Fibroblast of villous mesenchyme (primary cell): ENCODE results near the gene ECEL1. TPM values are rescaled to one million over a fixed set of nuclear protein-coding genes. Genes with fewer than 3 reads are reported as not detected.
A peak's percentile ranks its signal among the peaks of the same experiment; 100 is the strongest.
"Not testable (repeated sequence)": the region's sequence is repeated elsewhere in the genome, so short reads cannot be mapped to it uniquely, and the experiment has no call there.

Source experiments
- DNase-seq: peaks from one replicate; pipeline ENCODE4 v3.0.0-alpha.2; 2010; ENCODE audit warnings: low read depth
- H3K4me3 ChIP-seq: 2 replicates; pipeline ENCODE4 v1.5.1; 2011; ENCODE audit warnings: low read depth, mild to moderate bottlenecking, low read length
- CTCF ChIP-seq: IDR thresholded peaks from 2 replicates; pipeline ENCODE4 v1.5.1; 2012; ENCODE audit warnings: low read depth, mild to moderate bottlenecking, low read length; ENCODE audit not compliant: insufficient read depth
- total RNA-seq: library from RNA; depleted of rRNA; stranded (reverse); fragments of >200 nt; gene quantifications from 2 replicates; pipeline ENCODE4 v1.2.3, GENCODE V29; 2012

The ECEL1 gene
- total RNA-seq, 1 donor, result not detected

- H3K4me3 ChIP-seq, result no peak overlapping the region
- no peak for TF ChIP-seq CTCF
- DNase-seq, result no peak
Observed at GRCh38 chr2:232447091-232447620, 40.5 kb downstream of the ECEL1 start.

GRCh38 chr2:232446266-232446777 is 41.3 kb downstream of the ECEL1 start:
- peak; percentile 18 for TF ChIP-seq CTCF
- not testable (repeated sequence) for DNase-seq, H3K4me3 ChIP-seq

GRCh38 chr2:232445149-232445885 is 42.3 kb downstream of the ECEL1 start:
- not testable (repeated sequence) for DNase-seq, H3K4me3 ChIP-seq

DNA sequence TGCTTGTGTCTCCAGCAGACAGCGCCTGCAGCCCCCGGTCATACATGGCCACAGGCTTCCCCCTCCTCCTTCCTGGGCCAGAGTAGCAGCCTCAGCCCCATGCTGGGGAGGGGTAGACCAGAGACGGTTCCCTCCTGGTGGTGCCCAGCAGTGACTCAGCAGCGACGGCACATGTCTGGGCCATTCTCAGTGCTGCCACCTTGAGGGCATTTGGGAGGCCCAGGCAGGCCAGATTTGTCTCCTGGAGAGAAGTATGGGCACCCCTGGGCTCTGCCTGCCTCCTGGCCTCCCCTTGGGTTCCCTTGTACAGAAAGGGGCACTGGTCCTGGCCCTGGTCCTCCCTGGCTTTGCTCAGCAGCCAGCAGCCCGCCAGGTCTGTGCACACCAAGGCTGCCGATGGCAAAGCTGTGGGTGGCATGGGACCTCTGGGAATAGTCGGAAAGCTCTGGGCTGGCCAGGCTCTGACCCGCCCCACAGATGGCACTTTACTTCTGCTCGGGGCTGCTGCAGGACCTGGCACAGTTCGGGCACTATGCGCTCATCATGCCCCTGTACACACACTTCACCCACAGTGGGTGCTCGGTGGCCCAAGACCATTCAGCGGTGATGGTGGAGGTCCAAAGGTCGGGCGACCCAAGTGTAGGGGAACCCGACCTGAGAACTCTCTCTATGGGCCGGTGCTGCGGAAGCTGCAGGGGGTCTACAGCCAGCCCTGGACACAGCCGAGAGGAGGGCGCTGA is 43.1 kb downstream of the ECEL1 start:
- H3K4me3 ChIP-seq, result no peak overlapping the region
- DNase-seq, result peak; percentile 59
- peak; percentile 72 for TF ChIP-seq CTCF

GRCh38 chr2:232443669-232444408 is 43.8 kb downstream of the ECEL1 start:
- DNase-seq, result not testable (repeated sequence)

GRCh38 chr2:232443047-232443446 is 44.6 kb downstream of the ECEL1 start:
- not testable (repeated sequence) for DNase-seq, H3K4me3 ChIP-seq

More at GRCh38 chr2:232443669-232444408, 43.8 kb downstream of the ECEL1 start:
- H3K4me3 ChIP-seq, result not testable (repeated sequence)

DNA sequence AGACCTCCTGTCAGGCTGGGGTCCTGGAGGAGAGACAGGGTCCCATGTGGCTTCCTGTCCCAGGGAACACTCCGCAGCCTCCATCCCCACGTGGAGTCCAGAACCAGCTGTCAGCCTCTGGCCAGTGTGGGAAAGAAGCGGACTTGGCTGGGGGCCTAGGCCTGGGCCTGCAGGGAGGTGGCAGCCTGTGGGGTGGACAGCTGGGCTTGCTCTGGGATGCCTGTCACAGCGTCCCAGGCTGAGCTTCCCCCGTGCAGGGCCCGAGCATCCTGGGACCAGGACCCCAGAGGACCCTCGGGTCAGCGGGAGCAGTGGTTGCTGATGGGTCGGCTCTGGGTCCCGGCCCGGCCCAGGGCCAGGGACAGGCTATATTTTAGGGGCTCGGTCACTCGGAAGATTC is 45.2 kb downstream of the ECEL1 start:
- DNase-seq, H3K4me3 ChIP-seq: not testable (repeated sequence)

DNA sequence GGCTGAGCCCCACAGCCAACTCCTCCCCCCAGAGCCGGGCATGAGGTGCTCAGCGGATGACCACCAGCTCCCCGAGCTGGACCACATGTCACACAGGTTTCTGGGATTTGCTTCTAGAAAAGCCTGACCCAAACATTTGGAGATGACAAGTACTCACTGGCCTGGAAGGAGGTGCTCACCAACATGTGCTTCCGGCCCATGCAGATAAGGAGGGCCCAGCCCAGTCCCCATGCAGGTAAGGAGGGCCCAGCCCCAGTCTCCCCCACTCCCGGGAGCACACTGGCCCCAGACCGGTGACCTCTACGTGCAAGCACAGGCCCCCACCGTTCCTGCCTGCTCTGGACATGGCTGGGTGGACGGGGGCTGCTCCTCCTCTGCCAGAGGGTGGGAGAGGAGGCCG is 45.7 kb downstream of the ECEL1 start:
- not testable (repeated sequence) for H3K4me3 ChIP-seq, DNase-seq

GRCh38 chr2:232441147-232441651 is 46.4 kb downstream of the ECEL1 start:
- TF ChIP-seq CTCF, result no peak
- H3K4me3 ChIP-seq, result no peak overlapping the region
- DNase-seq, result no peak
